ENCODE results near the gene INPP4A. TPM values are rescaled to one million over a fixed set of nuclear protein-coding genes. Genes with fewer than 3 reads are reported as not detected.

Gene INPP4A
- total and polyA plus RNA-seq, 10 of the 15 experiments (the other 5 are each of a cell fraction or from before 2014, with no cell fraction given) = 4.7 to 62.3 (median 36.9) TPM

DNA sequence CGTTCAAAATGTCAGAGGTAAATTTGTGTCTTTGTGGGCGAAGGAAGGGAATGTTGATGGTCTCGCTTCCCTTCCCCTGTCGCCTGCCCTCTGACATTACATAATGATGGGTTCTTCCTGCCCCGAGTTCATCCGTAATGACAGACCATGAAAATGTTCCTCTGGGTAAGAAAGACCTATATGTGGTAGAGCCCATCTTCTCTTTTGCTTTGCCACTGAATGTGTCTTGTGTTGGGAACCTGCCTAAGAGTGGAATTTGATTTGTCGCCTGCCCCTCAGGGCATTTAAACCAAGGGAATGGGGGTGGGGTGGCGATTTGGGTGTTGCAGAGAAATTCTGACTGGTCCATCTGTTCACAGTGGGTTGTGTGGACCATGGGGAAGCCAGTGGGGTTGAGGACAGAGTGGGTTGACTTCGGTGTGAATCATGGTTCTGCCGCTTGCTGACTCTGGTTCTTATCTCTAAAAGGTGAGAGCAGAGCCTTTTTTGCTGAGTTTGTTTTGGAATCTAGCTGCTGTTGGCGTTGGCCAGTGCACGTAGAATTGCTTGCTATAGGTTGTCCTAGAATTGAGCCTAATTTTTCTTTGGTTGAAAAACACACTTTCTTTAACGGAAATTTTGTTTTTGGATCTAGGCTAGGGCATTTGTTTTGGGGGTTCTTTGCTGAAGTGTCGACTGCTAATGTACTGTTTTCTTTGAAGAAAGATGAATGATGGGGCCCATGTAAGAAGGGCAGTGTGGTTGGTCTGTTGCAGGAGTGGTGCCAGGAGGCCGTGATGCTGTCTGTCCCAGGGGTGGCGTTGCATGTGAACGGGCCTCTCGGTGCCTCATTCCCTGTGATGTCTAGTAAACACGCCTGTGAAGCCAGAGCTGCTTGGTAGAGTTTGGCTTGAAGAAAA, 1.3 kb downstream of the INPP4A start (continued):
- TF ChIP-seq MYB (IDR thresholded peaks at IDR 0.05; ENCODE audit: borderline replicate concordance, low read depth, low read length) = no peak
- TF ChIP-seq, protein P1, sequence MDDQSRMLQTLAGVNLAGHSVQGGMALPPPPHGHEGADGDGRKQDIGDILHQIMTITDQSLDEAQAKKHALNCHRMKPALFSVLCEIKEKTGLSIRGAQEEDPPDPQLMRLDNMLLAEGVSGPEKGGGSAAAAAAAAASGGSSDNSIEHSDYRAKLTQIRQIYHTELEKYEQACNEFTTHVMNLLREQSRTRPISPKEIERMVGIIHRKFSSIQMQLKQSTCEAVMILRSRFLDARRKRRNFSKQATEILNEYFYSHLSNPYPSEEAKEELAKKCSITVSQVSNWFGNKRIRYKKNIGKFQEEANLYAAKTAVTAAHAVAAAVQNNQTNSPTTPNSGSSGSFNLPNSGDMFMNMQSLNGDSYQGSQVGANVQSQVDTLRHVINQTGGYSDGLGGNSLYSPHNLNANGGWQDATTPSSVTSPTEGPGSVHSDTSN (IDR thresholded peaks at IDR 0.05; ENCODE audit: insufficient replicate concordance, low read depth, low read length) = no peak
- no peak for TF ChIP-seq SREBF1 (IDR thresholded peaks at IDR 0.05; ENCODE audit: low read length)
- no peak for TF ChIP-seq ZNF217 (IDR thresholded peaks at IDR 0.05)
- TF ChIP-seq MEF2B (IDR thresholded peaks at IDR 0.05; ENCODE audit: partially characterized antibody, poor library complexity, severe bottlenecking) = peak; percentile 69
- TF ChIP-seq, protein P2, sequence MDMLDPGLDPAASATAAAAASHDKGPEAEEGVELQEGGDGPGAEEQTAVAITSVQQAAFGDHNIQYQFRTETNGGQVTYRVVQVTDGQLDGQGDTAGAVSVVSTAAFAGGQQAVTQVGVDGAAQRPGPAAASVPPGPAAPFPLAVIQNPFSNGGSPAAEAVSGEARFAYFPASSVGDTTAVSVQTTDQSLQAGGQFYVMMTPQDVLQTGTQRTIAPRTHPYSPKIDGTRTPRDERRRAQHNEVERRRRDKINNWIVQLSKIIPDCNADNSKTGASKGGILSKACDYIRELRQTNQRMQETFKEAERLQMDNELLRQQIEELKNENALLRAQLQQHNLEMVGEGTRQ (IDR thresholded peaks at IDR 0.05; ENCODE audit: borderline replicate concordance, low read depth, low read length) = no peak
- TF ChIP-seq HDAC2 (IDR thresholded peaks at IDR 0.05) = no peak
- TF ChIP-seq, protein P3, sequence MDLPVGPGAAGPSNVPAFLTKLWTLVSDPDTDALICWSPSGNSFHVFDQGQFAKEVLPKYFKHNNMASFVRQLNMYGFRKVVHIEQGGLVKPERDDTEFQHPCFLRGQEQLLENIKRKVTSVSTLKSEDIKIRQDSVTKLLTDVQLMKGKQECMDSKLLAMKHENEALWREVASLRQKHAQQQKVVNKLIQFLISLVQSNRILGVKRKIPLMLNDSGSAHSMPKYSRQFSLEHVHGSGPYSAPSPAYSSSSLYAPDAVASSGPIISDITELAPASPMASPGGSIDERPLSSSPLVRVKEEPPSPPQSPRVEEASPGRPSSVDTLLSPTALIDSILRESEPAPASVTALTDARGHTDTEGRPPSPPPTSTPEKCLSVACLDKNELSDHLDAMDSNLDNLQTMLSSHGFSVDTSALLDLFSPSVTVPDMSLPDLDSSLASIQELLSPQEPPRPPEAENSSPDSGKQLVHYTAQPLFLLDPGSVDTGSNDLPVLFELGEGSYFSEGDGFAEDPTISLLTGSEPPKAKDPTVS (IDR thresholded peaks at IDR 0.05; ENCODE audit: low read depth, low read length) = no peak
- TF ChIP-seq, protein P4, sequence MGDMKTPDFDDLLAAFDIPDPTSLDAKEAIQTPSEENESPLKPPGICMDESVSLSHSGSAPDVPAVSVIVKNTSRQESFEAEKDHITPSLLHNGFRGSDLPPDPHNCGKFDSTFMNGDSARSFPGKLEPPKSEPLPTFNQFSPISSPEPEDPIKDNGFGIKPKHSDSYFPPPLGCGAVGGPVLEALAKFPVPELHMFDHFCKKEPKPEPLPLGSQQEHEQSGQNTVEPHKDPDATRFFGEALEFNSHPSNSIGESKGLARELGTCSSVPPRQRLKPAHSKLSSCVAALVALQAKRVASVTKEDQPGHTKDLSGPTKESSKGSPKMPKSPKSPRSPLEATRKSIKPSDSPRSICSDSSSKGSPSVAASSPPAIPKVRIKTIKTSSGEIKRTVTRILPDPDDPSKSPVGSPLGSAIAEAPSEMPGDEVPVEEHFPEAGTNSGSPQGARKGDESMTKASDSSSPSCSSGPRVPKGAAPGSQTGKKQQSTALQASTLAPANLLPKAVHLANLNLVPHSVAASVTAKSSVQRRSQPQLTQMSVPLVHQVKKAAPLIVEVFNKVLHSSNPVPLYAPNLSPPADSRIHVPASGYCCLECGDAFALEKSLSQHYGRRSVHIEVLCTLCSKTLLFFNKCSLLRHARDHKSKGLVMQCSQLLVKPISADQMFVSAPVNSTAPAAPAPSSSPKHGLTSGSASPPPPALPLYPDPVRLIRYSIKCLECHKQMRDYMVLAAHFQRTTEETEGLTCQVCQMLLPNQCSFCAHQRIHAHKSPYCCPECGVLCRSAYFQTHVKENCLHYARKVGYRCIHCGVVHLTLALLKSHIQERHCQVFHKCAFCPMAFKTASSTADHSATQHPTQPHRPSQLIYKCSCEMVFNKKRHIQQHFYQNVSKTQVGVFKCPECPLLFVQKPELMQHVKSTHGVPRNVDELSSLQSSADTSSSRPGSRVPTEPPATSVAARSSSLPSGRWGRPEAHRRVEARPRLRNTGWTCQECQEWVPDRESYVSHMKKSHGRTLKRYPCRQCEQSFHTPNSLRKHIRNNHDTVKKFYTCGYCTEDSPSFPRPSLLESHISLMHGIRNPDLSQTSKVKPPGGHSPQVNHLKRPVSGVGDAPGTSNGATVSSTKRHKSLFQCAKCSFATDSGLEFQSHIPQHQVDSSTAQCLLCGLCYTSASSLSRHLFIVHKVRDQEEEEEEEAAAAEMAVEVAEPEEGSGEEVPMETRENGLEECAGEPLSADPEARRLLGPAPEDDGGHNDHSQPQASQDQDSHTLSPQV (IDR thresholded peaks at IDR 0.05) = no peak
- no peak for TF ChIP-seq CBX3 (IDR thresholded peaks at IDR 0.05; ENCODE audit: borderline replicate concordance, low read depth)
- no peak for TF ChIP-seq CBFB (IDR thresholded peaks at IDR 0.05; ENCODE audit: low read depth)
- TF ChIP-seq SMAD5 (IDR thresholded peaks at IDR 0.05; ENCODE audit: low read depth) = no peak
- no peak for TF ChIP-seq PAX5 (IDR thresholded peaks at IDR 0.05; ENCODE audit: borderline replicate concordance, low read depth, low read length)
- TF ChIP-seq SPI1 (IDR thresholded peaks at IDR 0.05; ENCODE audit: borderline replicate concordance, insufficient read depth, low read depth, low read length) = no peak
- no peak for TF ChIP-seq IKZF1 (conservative IDR thresholded peaks at IDR 0.05)
- 0 out of 2 replicates have a peak, but pooled peaks have one; percentile 27 for TF ChIP-seq TAF1 (IDR thresholded peaks at IDR 0.05; ENCODE audit: borderline replicate concordance, low read depth, low read length)
- TF ChIP-seq LARP7 (IDR thresholded peaks at IDR 0.05) = no peak
- no peak for TF ChIP-seq YBX1 (IDR thresholded peaks at IDR 0.05)
- TF ChIP-seq, protein P5, sequence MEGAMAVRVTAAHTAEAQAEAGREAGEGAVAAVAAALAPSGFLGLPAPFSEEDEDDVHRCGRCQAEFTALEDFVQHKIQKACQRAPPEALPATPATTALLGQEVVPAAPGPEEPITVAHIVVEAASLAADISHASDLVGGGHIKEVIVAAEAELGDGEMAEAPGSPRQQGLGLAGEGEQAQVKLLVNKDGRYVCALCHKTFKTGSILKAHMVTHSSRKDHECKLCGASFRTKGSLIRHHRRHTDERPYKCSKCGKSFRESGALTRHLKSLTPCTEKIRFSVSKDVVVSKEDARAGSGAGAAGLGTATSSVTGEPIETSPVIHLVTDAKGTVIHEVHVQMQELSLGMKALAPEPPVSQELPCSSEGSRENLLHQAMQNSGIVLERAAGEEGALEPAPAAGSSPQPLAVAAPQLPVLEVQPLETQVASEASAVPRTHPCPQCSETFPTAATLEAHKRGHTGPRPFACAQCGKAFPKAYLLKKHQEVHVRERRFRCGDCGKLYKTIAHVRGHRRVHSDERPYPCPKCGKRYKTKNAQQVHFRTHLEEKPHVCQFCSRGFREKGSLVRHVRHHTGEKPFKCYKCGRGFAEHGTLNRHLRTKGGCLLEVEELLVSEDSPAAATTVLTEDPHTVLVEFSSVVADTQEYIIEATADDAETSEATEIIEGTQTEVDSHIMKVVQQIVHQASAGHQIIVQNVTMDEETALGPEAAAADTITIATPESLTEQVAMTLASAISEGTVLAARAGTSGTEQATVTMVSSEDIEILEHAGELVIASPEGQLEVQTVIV (IDR thresholded peaks at IDR 0.05; ENCODE audit: borderline replicate concordance, partially characterized antibody) = no peak
- no peak for TF ChIP-seq NR2F1 (conservative IDR thresholded peaks at IDR 0.05)

Measured in GM12878 (cell line).